GM13976 (cell line): ENCODE results near the gene KCNH3.

Experiments used
- DNase-seq: peaks from one replicate; pipeline ENCODE4 v3.0.0; 2012; ENCODE audit warnings: low spot score
- in situ Hi-C: fragments of 300-500 bp; cut with MboI; formaldehyde crosslinking; loops from one replicate; pipeline ENCODE4 v1.12.0; 2022; ENCODE audit warnings: low sequenced_read_pairs, mixed read lengths, inconsistent platforms; ENCODE audit not compliant: unreplicated experiment
- TF ChIP-seq, protein P1 (sequence below): IDR thresholded peaks from 2 replicates; pipeline ENCODE4 v1.5.1; 2012; ENCODE audit warnings: borderline replicate concordance, mild to moderate bottlenecking; ENCODE audit not compliant: insufficient read depth; ENCODE audit errors: extremely low read depth, missing control alignments, control extremely low read depth

KCNH3 gene, protein sequence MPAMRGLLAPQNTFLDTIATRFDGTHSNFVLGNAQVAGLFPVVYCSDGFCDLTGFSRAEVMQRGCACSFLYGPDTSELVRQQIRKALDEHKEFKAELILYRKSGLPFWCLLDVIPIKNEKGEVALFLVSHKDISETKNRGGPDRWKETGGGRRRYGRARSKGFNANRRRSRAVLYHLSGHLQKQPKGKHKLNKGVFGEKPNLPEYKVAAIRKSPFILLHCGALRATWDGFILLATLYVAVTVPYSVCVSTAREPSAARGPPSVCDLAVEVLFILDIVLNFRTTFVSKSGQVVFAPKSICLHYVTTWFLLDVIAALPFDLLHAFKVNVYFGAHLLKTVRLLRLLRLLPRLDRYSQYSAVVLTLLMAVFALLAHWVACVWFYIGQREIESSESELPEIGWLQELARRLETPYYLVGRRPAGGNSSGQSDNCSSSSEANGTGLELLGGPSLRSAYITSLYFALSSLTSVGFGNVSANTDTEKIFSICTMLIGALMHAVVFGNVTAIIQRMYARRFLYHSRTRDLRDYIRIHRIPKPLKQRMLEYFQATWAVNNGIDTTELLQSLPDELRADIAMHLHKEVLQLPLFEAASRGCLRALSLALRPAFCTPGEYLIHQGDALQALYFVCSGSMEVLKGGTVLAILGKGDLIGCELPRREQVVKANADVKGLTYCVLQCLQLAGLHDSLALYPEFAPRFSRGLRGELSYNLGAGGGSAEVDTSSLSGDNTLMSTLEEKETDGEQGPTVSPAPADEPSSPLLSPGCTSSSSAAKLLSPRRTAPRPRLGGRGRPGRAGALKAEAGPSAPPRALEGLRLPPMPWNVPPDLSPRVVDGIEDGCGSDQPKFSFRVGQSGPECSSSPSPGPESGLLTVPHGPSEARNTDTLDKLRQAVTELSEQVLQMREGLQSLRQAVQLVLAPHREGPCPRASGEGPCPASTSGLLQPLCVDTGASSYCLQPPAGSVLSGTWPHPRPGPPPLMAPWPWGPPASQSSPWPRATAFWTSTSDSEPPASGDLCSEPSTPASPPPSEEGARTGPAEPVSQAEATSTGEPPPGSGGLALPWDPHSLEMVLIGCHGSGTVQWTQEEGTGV

DNA sequence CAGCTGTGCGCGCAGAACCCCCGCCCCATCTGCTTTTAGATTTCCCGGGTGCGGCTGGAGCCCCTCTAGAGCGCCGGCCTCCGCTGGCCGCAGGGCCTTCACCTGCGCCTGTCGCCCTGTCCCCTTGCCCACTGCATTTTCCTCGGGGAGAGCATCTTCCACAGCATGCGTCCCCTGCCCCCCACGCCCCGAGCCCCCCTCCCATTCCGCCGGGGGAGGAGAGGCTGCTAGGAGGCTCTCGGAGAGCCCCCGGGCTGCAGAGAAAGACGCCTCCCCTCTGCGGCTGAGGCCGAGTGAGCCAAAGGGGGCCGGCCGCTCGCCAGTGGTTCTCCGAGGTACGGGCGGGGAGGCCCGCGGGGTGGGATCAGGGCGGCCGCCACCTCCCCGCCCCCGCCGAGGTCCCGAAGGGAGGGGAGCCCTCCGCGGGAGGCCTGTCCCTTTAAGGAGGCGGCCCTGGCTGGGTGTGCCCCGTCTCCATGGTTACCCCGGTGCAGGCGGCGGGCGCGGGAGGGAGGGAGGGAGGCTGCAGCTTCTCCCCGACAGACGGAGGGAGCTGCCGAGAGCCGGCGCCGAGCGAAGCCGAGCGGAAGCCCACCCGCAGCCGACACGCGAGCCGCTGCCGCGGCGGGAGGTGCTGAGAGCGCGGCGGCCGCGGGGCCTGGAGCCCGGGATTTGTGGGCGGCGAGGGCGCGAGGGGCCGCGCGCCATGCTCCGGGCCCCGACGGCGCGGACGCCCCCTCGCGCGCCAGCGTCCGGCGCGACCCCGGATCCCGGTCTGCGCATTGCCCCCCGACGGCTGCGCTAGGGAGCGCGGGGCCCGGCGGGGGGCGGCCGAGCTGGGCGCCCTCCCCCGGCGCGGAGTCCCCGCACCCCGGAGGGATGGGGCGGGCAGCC, at the start of gene KCNH3:
TSS of gene KCNH3 (plus strand) at position 521 of the 894 bp plus-strand sequence. CDS start 387 bp downstream, outside the sequence.
- TF ChIP-seq, protein P1, sequence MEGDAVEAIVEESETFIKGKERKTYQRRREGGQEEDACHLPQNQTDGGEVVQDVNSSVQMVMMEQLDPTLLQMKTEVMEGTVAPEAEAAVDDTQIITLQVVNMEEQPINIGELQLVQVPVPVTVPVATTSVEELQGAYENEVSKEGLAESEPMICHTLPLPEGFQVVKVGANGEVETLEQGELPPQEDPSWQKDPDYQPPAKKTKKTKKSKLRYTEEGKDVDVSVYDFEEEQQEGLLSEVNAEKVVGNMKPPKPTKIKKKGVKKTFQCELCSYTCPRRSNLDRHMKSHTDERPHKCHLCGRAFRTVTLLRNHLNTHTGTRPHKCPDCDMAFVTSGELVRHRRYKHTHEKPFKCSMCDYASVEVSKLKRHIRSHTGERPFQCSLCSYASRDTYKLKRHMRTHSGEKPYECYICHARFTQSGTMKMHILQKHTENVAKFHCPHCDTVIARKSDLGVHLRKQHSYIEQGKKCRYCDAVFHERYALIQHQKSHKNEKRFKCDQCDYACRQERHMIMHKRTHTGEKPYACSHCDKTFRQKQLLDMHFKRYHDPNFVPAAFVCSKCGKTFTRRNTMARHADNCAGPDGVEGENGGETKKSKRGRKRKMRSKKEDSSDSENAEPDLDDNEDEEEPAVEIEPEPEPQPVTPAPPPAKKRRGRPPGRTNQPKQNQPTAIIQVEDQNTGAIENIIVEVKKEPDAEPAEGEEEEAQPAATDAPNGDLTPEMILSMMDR = no peak
- in situ Hi-C loops = no loop called here
- DNase-seq = peak; percentile 97

DNA sequence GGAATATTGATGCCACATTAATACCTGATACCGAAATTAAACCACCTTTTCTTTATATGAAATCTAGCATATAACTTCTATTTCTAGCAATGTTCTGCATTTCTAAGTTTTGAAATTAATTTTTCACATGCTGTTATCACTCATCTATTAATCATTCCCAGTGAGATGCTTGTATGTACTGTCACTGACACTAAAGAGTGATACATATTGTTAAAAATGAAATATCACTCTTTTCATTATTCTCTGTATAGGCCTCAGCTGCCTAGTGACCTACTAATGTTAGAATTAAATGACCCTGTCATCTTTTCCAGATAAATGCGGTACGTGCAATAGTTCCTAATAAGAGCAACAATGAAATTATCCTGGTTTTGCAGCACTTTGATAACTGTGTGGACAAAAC, 49.7 kb upstream of the KCNH3 start:
- DNase-seq = no peak
- in situ Hi-C loops = no loop called here
- TF ChIP-seq, protein P1 = no peak

DNA sequence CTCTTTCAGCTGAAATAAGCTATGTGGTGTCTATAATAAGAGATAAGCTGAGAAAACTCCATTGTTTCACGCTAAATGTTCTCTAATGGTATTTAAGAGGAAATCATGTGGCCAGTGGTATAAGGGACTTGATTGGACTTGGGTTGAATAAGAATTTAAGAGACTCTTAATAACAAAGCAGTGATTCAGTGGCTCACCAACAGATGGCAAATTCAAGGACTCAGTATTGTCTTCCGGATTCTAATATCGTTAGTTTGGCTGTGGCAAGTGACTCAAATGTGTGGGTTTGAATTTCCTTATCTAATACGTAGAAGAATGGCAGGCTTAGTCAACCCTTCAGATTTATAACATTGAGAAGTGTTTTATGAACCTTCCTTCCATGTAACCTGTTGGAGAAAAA, 49.1 kb upstream of the KCNH3 start:
- in situ Hi-C loops = no loop called here
- no peak for DNase-seq
- TF ChIP-seq, protein P1 = no peak

DNA sequence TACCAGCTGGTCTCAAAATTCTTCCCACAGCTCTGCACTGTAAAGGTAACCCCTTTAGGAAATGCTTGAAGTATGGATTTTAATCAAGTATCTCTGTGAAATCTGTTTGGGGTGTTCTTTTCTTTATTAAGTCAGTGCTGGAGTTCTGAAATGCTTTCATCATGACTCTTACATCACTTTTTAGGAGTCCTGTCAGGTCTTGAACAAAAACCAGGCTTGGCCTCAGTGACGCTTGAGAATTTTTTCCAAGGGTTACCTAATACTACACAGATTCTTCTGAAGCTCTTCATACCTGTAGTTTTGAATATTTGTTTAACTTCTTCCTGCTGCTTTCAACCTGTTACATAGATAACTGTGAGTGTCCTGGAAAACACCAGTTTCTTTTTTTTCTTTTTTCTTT, 47.0 kb upstream of the KCNH3 start:
- in situ Hi-C loops = no loop called here
- TF ChIP-seq, protein P1 = no peak
- DNase-seq = no peak

DNA sequence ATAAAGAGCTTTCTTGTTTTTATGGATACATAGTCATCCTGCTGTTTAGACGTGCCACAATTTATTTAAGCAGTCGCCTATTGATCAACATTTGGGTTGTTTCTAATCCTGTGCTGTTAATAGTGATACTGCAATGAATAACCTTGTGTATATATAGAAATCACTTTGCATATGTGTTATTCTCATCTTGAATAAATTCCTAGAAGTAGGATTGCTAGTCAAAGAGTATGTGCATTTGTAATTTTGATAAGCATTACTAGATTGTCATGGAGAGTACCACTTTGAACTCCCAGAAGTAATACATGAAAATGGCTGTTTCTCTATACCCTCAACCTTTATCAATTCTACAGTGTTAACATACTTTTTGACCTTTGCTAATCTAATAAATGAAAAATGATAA, 44.9 kb upstream of the KCNH3 start:
- in situ Hi-C loops = no loop called here
- DNase-seq = no peak
- TF ChIP-seq, protein P1 = no peak
